ENCODE measurements around the gene PKMYT1. TPM values are rescaled to one million over a fixed set of nuclear protein-coding genes. Genes with fewer than 3 reads are reported as not detected.

Gene PKMYT1
- total and polyA plus RNA-seq, 9 of the 15 experiments (the other 6 are each of a cell fraction or from before 2014, with no cell fraction given): 8.7 to 201 (median 37.8) TPM

DNA sequence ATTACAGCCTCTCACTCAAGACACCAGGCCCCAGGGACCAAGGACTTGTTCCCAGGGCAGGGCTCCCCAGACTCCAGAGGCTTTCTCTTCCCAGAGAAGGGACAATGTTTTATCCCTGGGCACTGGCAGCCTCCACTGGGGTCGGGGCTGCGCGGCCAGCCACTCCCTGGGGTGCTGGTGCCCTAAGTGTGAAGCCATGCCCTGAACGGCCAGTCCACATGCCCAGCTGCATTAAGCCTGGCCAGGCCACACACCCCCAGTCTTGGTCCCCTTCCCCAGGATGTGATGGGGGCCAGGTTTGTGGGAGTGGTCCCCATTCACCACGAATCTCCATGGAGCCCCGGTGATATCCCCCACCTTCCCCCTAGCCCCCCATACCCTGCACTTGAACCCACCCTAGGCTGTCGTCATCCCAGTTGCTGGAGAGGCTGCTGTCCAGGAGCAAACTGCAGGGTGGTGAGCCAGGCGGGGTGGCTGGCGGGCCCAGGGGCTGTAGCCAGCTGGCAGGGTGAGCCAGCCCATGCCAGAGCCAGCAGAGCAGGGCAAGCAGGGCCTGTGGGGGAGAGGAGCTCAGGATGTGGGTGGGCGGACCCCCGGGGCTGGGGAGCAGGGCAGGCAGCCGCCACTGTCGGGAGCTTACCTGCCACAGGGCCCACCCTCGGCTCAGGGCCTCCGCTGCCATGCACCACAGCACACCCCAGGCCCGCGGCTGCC lies 6.5 kb downstream of the PKMYT1 start (continued):
- TF ChIP-seq, protein P1, sequence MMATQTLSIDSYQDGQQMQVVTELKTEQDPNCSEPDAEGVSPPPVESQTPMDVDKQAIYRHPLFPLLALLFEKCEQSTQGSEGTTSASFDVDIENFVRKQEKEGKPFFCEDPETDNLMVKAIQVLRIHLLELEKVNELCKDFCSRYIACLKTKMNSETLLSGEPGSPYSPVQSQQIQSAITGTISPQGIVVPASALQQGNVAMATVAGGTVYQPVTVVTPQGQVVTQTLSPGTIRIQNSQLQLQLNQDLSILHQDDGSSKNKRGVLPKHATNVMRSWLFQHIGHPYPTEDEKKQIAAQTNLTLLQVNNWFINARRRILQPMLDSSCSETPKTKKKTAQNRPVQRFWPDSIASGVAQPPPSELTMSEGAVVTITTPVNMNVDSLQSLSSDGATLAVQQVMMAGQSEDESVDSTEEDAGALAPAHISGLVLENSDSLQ (IDR thresholded peaks at IDR 0.05): no peak
- no peak for TF ChIP-seq ILK (tag; IDR thresholded peaks at IDR 0.05; ENCODE audit: borderline replicate concordance, low read depth)
- no peak for TF ChIP-seq ZFP36 (IDR thresholded peaks at IDR 0.05; ENCODE audit: low read depth, low read length, partially characterized antibody)
- TF ChIP-seq NR2C2 (CRISPR knock-in tag; IDR thresholded peaks at IDR 0.05): no peak
- no peak for TF ChIP-seq NR2C2 (tag; IDR thresholded peaks at IDR 0.05)
- TF ChIP-seq ZNF717 (CRISPR knock-in tag; IDR thresholded peaks at IDR 0.05): no peak
- no peak for TF ChIP-seq MCM7 (IDR thresholded peaks at IDR 0.05)
- no peak for TF ChIP-seq ZNF146 (CRISPR knock-in tag; IDR thresholded peaks at IDR 0.05; ENCODE audit: unreplicated experiment)
- no peak for TF ChIP-seq CEBPG (CRISPR knock-in tag; IDR thresholded peaks at IDR 0.05)
- TF ChIP-seq CEBPG (tag; conservative IDR thresholded peaks at IDR 0.05 in 1 of 2, IDR thresholded peaks at IDR 0.05 in 1 of 2): no peak
- no peak for TF ChIP-seq FUS (optimal IDR thresholded peaks at IDR 0.05; ENCODE audit: low read depth, low read length)
- TF ChIP-seq ZBTB1 (CRISPR knock-in tag; IDR thresholded peaks at IDR 0.05; ENCODE audit: borderline replicate concordance, low read depth): no peak
- no peak for TF ChIP-seq CSDE1 (IDR thresholded peaks at IDR 0.05)
- TF ChIP-seq RBFOX2 (IDR thresholded peaks at IDR 0.05; ENCODE audit: low read depth, low read length): peak; percentile 73
- TF ChIP-seq TAF15 (IDR thresholded peaks at IDR 0.05; ENCODE audit: low read depth, low read length): no peak
- peak; percentile 11; the same call in 1 of the 2 replicates for TF ChIP-seq POLR2A (conservative IDR thresholded peaks at IDR 0.05)
